IPS-20b (cell line): ENCODE measurements around the gene TM9SF1.

Experiments
- H3K27ac ChIP-seq: one replicate; pipeline ENCODE4 v1.5.1; 2013; ENCODE audit warnings: low read length
- H3K27me3 ChIP-seq: 2 replicates; pipeline ENCODE4 v1.6.1; 2013; ENCODE audit warnings: mild to moderate bottlenecking, low read length, inconsistent platforms; ENCODE audit not compliant: insufficient read depth
- H3K36me3 ChIP-seq: 2 replicates; pipeline ENCODE4 v1.6.1; 2013; ENCODE audit warnings: low read depth, mild to moderate bottlenecking, inconsistent platforms, low read length, moderate library complexity; ENCODE audit not compliant: insufficient read depth
- H3K4me1 ChIP-seq: 2 replicates; pipeline ENCODE4 v1.6.1; 2013; ENCODE audit warnings: mild to moderate bottlenecking, control low read depth, inconsistent platforms, low read length, moderate library complexity; ENCODE audit not compliant: insufficient read depth
- H3K4me3 ChIP-seq: 2 replicates; pipeline ENCODE4 v1.5.1; 2013; ENCODE audit warnings: mild to moderate bottlenecking, low read length, inconsistent platforms
- H3K9ac ChIP-seq: 2 replicates; pipeline ENCODE4 v1.6.1; 2013; ENCODE audit warnings: low read depth, mild to moderate bottlenecking, inconsistent platforms, low read length, moderate library complexity
- H3K9me3 ChIP-seq: 2 replicates; pipeline ENCODE4 v1.6.1; 2013; ENCODE audit warnings: mild to moderate bottlenecking, low read depth, low read length, inconsistent platforms; ENCODE audit not compliant: insufficient read depth

The TM9SF1 gene

GRCh38 chr14:24141097-24141880 is 54.0 kb downstream of the TM9SF1 start, which contains the start of gene EMC9:
Gene EMC9, minus strand, starts transcription at chr14:24141591. Its CDS starts 287 bp downstream, at chr14:24141304.
- peak within 1 kb of the TSS; percentile 96 for H3K9ac ChIP-seq
- peaks cover 18% of the 10 kb centered on the region for H3K4me1 ChIP-seq
- H3K27me3 ChIP-seq: no peaks in the 10 kb centered on the region
- peak within 1 kb of the TSS; percentile 99 for H3K4me3 ChIP-seq
- peaks cover 46% of the 10 kb centered on the region for H3K36me3 ChIP-seq
- peak within 1 kb of the TSS; percentile 70 for H3K27ac ChIP-seq
- no peaks in the 10 kb centered on the region for H3K9me3 ChIP-seq

GRCh38 chr14:24139272-24139934 is 55.8 kb downstream of the TM9SF1 start:
- Histone ChIP-seq H3K9me3 (no peaks in the 10 kb centered on the region), H3K27ac (no peak overlapping the region), H3K4me1 (peaks cover 18% of the 10 kb centered on the region), H3K27me3 (no peaks in the 10 kb centered on the region), H3K36me3 (peaks cover 39% of the 10 kb centered on the region), H3K4me3 (peak overlapping the region; percentile 99), H3K9ac (no peak overlapping the region)
